Psoas muscle (tissue), 8 donors: ENCODE measurements around the gene RTF1. TPM values are rescaled to one million over a fixed set of nuclear protein-coding genes. Genes with fewer than 3 reads are reported as not detected.

ENCODE experiments used
- ATAC-seq, 4 donors: fragments of 200-7000 bp; cut with Tn5 transposase; one replicate each; pipeline ENCODE4 v1.9.1; 2020; ENCODE audit warnings: moderate library complexity in 3 of 4, mild to moderate bottlenecking in 2 of 4
- DNase-seq, 2 donors: peaks; one replicate each; pipeline ENCODE4 v3.0.0-alpha.2; 2020
- H3K27ac ChIP-seq: fragments of 200-600 bp; one replicate; pipeline ENCODE4 v1.8.0; 2022
- H3K27me3 ChIP-seq, 3 donors: fragments of 200-600 bp in 1 of 3; one replicate each; pipeline versions ENCODE4 v1.6.1 to v1.8.0; 2013 to 2022; ENCODE audit warnings: low read length in 2 of 3, mild to moderate bottlenecking in 2 of 3, moderate library complexity in 1 of 3; ENCODE audit not compliant: insufficient read depth in 3 of 3
- H3K36me3 ChIP-seq, 2 donors: fragments of 200-600 bp in 1 of 2; one replicate each; pipeline versions ENCODE4 v1.6.1 to v1.8.0; 2013 to 2022; ENCODE audit warnings: low read depth in 1 of 2, mild to moderate bottlenecking in 1 of 2, moderate library complexity in 1 of 2; ENCODE audit not compliant: insufficient read depth in 1 of 2
- H3K4me1 ChIP-seq: fragments of 200-600 bp; one replicate; pipeline ENCODE4 v1.8.0; 2022
- H3K4me3 ChIP-seq: fragments of 200-600 bp; one replicate; pipeline ENCODE4 v1.8.0; 2022; ENCODE audit warnings: mild to moderate bottlenecking
- H3K9me3 ChIP-seq: fragments of 200-600 bp; one replicate; pipeline ENCODE4 v1.8.0; 2022
- CTCF ChIP-seq: fragments of 200-600 bp; IDR thresholded peaks from one replicate; pipeline ENCODE4 v1.8.0; 2022; ENCODE audit warnings: antibody characterized with exemption
- WGBS, 3 donors: extraction: QIAGEN DNeasy Blood & Tissue Kit; methylation state at CpG; one replicate each; pipeline versions ENCODE4 v1.1.6 to v1.1.7; 2013; 5-methylcytosine and 5-hydroxymethylcytosine counted together
- intact Hi-C, 2 donors: fragments of 100-400 bp; cut with DNase I; formaldehyde crosslinking; loops; one replicate each; pipeline versions ENCODE4 v1.11.0 to v1.14.2; 2022
- polyA plus RNA-seq, 3 donors: library from polyadenylated mRNA; stranded (reverse); fragments of 200-250 nt; gene quantifications; one replicate each; pipeline ENCODE4 v1.2.3, GENCODE V29; 2013
- total RNA-seq, 4 donors: library from RNA; stranded (reverse); fragmentation: NEBNext Ultra II Directional in 2 of 4; extraction: Animal tissue kit (Norgen Biotek cat#: 25700) in 2 of 4; gene quantifications; one replicate each; pipeline versions ENCODE4 v1.2.1 to v1.2.4, GENCODE V29; 2021 to 2023
- donor health status: healthy with polysubstance abuse.
- donor health status: DM: no; HTN: no; CAD: no; lungs with moderate emphysema.
- donor health status: Bipolar disorder and iron deficiency.
- donor health status: healthy.
- donor health status: DM: yes; HTN: yes; CAD: no.
- donor health status: DM: no; HTN: no; CAD: no.
- donor health status: DM: no; HTN: no; CAD: no.
- donor health status: DM: yes; HTN: yes; CAD: no.

RTF1 gene
- total and polyA plus RNA-seq, 7 donors: 12.2 to 40.3 (median 28.4) TPM

GRCh38 chr15:41523097-41523496 is 106.2 kb downstream of the RTF1 start:
- DNase-seq (no peak), ATAC-seq (peak in 2 of 4 donors; percentile 19 to 43)
- H3K36me3 ChIP-seq: peaks cover 3 to 67% of the 10 kb centered on the region in 2 donors
- no peak overlapping the region for H3K4me3 ChIP-seq
- no peak overlapping the region for H3K27ac ChIP-seq
- intact Hi-C loops: no loop called here
- TF ChIP-seq CTCF: no peak
- WGBS, 3 donors: 68 to 79% (median 76%) methylated on average over 5 of the region's 5 CpGs
- no peaks in the 10 kb centered on the region for H3K9me3 ChIP-seq
- no peaks in the 10 kb centered on the region for H3K27me3 ChIP-seq
- no peaks in the 10 kb centered on the region for H3K4me1 ChIP-seq

GRCh38 chr15:41530363-41530956 is 113.6 kb downstream of the RTF1 start:
- DNase-seq (no peak), ATAC-seq (no peak)
- no peaks in the 10 kb centered on the region for H3K9me3 ChIP-seq
- H3K4me3 ChIP-seq: no peak overlapping the region
- no peaks in the 10 kb centered on the region for H3K27me3 ChIP-seq
- no peaks in the 10 kb centered on the region for H3K4me1 ChIP-seq
- no peak overlapping the region for H3K27ac ChIP-seq
- TF ChIP-seq CTCF: no peak
- H3K36me3 ChIP-seq: peaks cover 5 to 97% of the 10 kb centered on the region in 2 donors
- 80 to 87% (median 84%) methylated on average over 6 of the region's 6 CpGs for WGBS, 3 donors
- intact Hi-C loops: no loop called here

Other genes starting within 250 kb of the RTF1 start
- not detected for gene EXD1, start 186.3 kb upstream of the RTF1 start, total RNA-seq
- gene EXD1, start 186.3 kb upstream of the RTF1 start, polyA plus RNA-seq: under 1 TPM in 1 of 3 donors, not detected in 2; 0.43 TPM
- 100 to 1,000 TPM; 103 to 194 (median 137) TPM for gene CHP1, start 185.8 kb upstream of the RTF1 start, total RNA-seq
- gene CHP1, start 185.8 kb upstream of the RTF1 start, polyA plus RNA-seq: 10 to 100 TPM; 53.6 to 92.1 (median 63.7) TPM
- 1 to 10 TPM in 3 of 4 donors, under 1 TPM in 1; 0.89 to 5.4 (median 2.5) TPM for gene OIP5, start 84.5 kb upstream of the RTF1 start, total RNA-seq
- 1 to 10 TPM in 2 of 3 donors, under 1 TPM in 1; 0.31 to 2.4 (median 1.8) TPM for gene OIP5, start 84.5 kb upstream of the RTF1 start, polyA plus RNA-seq
- 1 to 10 TPM; 2.1 to 4.6 (median 2.9) TPM for gene NUSAP1, start 84.2 kb upstream of the RTF1 start, total RNA-seq
- gene NUSAP1, start 84.2 kb upstream of the RTF1 start, polyA plus RNA-seq: 1 to 10 TPM; 1.0 to 5.6 (median 1.6) TPM
- 10 to 100 TPM; 23.0 to 52.1 (median 36.4) TPM for gene NDUFAF1, start 14.6 kb upstream of the RTF1 start, total RNA-seq
- 10 to 100 TPM; 54.9 to 93.6 (median 60.6) TPM for gene NDUFAF1, start 14.6 kb upstream of the RTF1 start, polyA plus RNA-seq
- gene ITPKA, start 76.8 kb downstream of the RTF1 start, total RNA-seq: 1 to 10 TPM in 1 of 4 donors, under 1 TPM in 2, not detected in 1; 0.23 to 1.3 (median 0.89) TPM
- 1 to 10 TPM in 1 of 3 donors, under 1 TPM in 2; 0.04 to 1.7 (median 0.68) TPM for gene ITPKA, start 76.8 kb downstream of the RTF1 start, polyA plus RNA-seq
- 1 to 10 TPM in 1 of 4 donors, under 1 TPM in 3; 0.13 to 1.1 (median 0.18) TPM for gene LTK, start 96.7 kb downstream of the RTF1 start, total RNA-seq
- gene LTK, start 96.7 kb downstream of the RTF1 start, polyA plus RNA-seq: under 1 TPM in 2 of 3 donors, not detected in 1; 0.05 to 0.12 TPM
- 10 to 100 TPM; 36.9 to 43.7 (median 40.9) TPM for gene RPAP1, start 127.2 kb downstream of the RTF1 start, total RNA-seq
- 10 to 100 TPM; 16.6 to 33.8 (median 31.7) TPM for gene RPAP1, start 127.2 kb downstream of the RTF1 start, polyA plus RNA-seq
- gene TYRO3, start 142.1 kb downstream of the RTF1 start, total RNA-seq: 1 to 10 TPM; 1.6 to 5.6 (median 2.4) TPM
- gene TYRO3, start 142.1 kb downstream of the RTF1 start, polyA plus RNA-seq: 1 to 10 TPM; 4.6 to 5.8 (median 4.8) TPM
- gene MGA, start 243.3 kb downstream of the RTF1 start, total RNA-seq: 10 to 100 TPM; 13.1 to 25.8 (median 19.9) TPM
- 10 to 100 TPM in 1 of 3 donors, 1 to 10 TPM in 2; 2.6 to 10.5 (median 3.2) TPM for gene MGA, start 243.3 kb downstream of the RTF1 start, polyA plus RNA-seq